HCT116 (cell line): ENCODE data around the gene LMBR1.

Experiments used
- CTCF ChIP-seq, 3 experiments: fragments of 200-600 bp in 1 of 3; sonication (generic) in 1 of 3; IDR thresholded peaks in 2 of 3; conservative IDR thresholded peaks in 1 of 3; 2 replicates each; pipeline ENCODE4 v1.5.1; 2012 to 2017; ENCODE audit warnings: low read depth in 2 of 3, low read length in 2 of 3, antibody characterized with exemption in 1 of 3, borderline replicate concordance in 1 of 3, control low read depth in 1 of 3, mild to moderate bottlenecking in 1 of 3, mixed read lengths in 1 of 3, mixed run types in 1 of 3, moderate library complexity in 1 of 3; ENCODE audit not compliant: insufficient read depth in 1 of 3
- EZH2phosphoT487 ChIP-seq: fragments of 200-600 bp; IDR thresholded peaks from 2 replicates; pipeline ENCODE4 v1.6.1; 2018; ENCODE audit warnings: antibody characterized with exemption, borderline replicate concordance
- FOSL1 ChIP-seq: IDR thresholded peaks from 2 replicates; pipeline ENCODE4 v1.6.1; 2012; ENCODE audit warnings: low read depth
- REST ChIP-seq: IDR thresholded peaks from 2 replicates; pipeline ENCODE4 v1.6.1; 2012; ENCODE audit warnings: low read depth
- SP1 ChIP-seq: IDR thresholded peaks from 2 replicates; pipeline ENCODE4 v1.6.1; 2012; ENCODE audit warnings: low read depth
- SRF ChIP-seq: IDR thresholded peaks from 2 replicates; pipeline ENCODE4 v1.6.1; 2012; ENCODE audit warnings: low read depth
- ZNF274 ChIP-seq: fragments of 200-500 bp; sonication (Bioruptor generic); IDR thresholded peaks from 2 replicates; pipeline ENCODE4 v1.6.1; 2014; ENCODE audit warnings: mild to moderate bottlenecking, low read depth, low read length, inconsistent platforms

GRCh38 chr7:156764016-156764669, 128.8 kb downstream of the LMBR1 start:
- TF ChIP-seq REST (peak; percentile 3; the same call in 1 of the 2 replicates), CTCF (IDR thresholded peaks at IDR 0.05 in 2 of 3, conservative IDR thresholded peaks at IDR 0.05 in 1 of 3; ENCODE audit: borderline replicate concordance in 1 of 3, insufficient read depth in 1 of 3, low read depth in 2 of 3, low read length in 2 of 3) (peak; percentile 51 to 72 (median 63); a peak in 5 of 6 replicates), FOSL1 (no peak), ZNF274 (no peak), SP1 (no peak), EZH2phosphoT487 (no peak), SRF (no peak)
